CD8-positive, alpha-beta memory T cell (primary cell): Measurements from ENCODE around the gene UQCR10. TPM values are rescaled to one million over a fixed set of nuclear protein-coding genes. Genes with fewer than 3 reads are reported as not detected.

Source experiments
- CTCF ChIA-PET: fragments of 350-600 bp; sonication (Branson Sonifier 250); formaldehyde crosslinking; loops from one replicate; lab custom pipeline; 2021; ENCODE audit warnings: antibody characterized with exemption; lab: Charles Lee
- POLR2A ChIA-PET: fragments of 350-600 bp; sonication (Branson Sonifier 250); formaldehyde crosslinking; loops from one replicate; lab custom pipeline; 2021; ENCODE audit warnings: antibody characterized with exemption; lab: Charles Lee
- DNase-seq, 5 donors: peaks; one replicate each; pipeline versions ENCODE4 v3.0.0 to v3.0.0-alpha.2; 2020 to 2022; ENCODE audit warnings: mixed read lengths in 1 of 5
- H3K27ac ChIP-seq: one replicate; pipeline ENCODE4 v1.7.0; 2013; ENCODE audit warnings: low read depth, mild to moderate bottlenecking, low read length, moderate library complexity
- H3K27me3 ChIP-seq: 2 replicates; pipeline ENCODE4 v1.7.0; 2013; ENCODE audit warnings: low read length, mild to moderate bottlenecking; ENCODE audit not compliant: insufficient read depth, poor library complexity, severe bottlenecking
- H3K36me3 ChIP-seq: 2 replicates; pipeline ENCODE4 v1.7.0; 2013; ENCODE audit warnings: mild to moderate bottlenecking, low read length, moderate library complexity; ENCODE audit not compliant: insufficient read depth
- H3K4me1 ChIP-seq: 2 replicates; pipeline ENCODE4 v1.7.0; 2013; ENCODE audit warnings: mild to moderate bottlenecking, low read length, moderate library complexity; ENCODE audit not compliant: insufficient read depth
- H3K4me3 ChIP-seq: 2 replicates; pipeline ENCODE4 v1.7.0; 2013; ENCODE audit warnings: mild to moderate bottlenecking, low read length
- H3K9me3 ChIP-seq: 2 replicates; pipeline ENCODE4 v1.7.0; 2013; ENCODE audit warnings: mild to moderate bottlenecking, low read length
- H3K27ac Mint-ChIP-seq, 8 donors: one replicate each; pipeline ENCODE4 v1.8.0; 2020 to 2021; ENCODE audit warnings: mixed read lengths in 8 of 8, mild to moderate bottlenecking in 6 of 8, inconsistent platforms in 3 of 8, moderate library complexity in 3 of 8
- H3K27me3 Mint-ChIP-seq, 2 donors: one replicate each; pipeline ENCODE4 v1.8.0; 2020 to 2021; ENCODE audit warnings: mixed read lengths in 2 of 2, mild to moderate bottlenecking in 1 of 2, moderate library complexity in 1 of 2
- H3K36me3 Mint-ChIP-seq, 3 donors: one replicate each; pipeline ENCODE4 v1.8.0; 2020 to 2021; ENCODE audit warnings: mixed read lengths in 3 of 3, inconsistent platforms in 1 of 3, mild to moderate bottlenecking in 1 of 3
- H3K4me1 Mint-ChIP-seq, 3 donors: one replicate each; pipeline ENCODE4 v1.8.0; 2020 to 2021; ENCODE audit warnings: mixed read lengths in 3 of 3, inconsistent platforms in 1 of 3, mild to moderate bottlenecking in 1 of 3
- H3K4me3 Mint-ChIP-seq, 7 donors: one replicate each; pipeline ENCODE4 v1.8.0; 2020 to 2021; ENCODE audit warnings: mixed read lengths in 7 of 7, mild to moderate bottlenecking in 6 of 7, moderate library complexity in 4 of 7, inconsistent platforms in 2 of 7
- H3K9me3 Mint-ChIP-seq, 5 donors: one replicate each; pipeline ENCODE4 v1.8.0; 2020 to 2022; ENCODE audit warnings: mixed read lengths in 5 of 5, mild to moderate bottlenecking in 3 of 5, moderate library complexity in 2 of 5, inconsistent platforms in 1 of 5
- polyA plus RNA-seq: library from polyadenylated mRNA; unstranded; fragments of 300-500 nt; fragmentation: Illumina TruSeq; gene quantifications from one replicate; pipeline ENCODE4 v1.2.3, GENCODE V29; 2021
- total RNA-seq, 2 experiments: library from RNA; stranded (reverse); gene quantifications; one replicate each; pipeline ENCODE4 v1.2.3, GENCODE V29; 2021

UQCR10 gene
- total and polyA plus RNA-seq, 3 experiments from 2014 or later = 114 to 307 (median 121) TPM

DNA sequence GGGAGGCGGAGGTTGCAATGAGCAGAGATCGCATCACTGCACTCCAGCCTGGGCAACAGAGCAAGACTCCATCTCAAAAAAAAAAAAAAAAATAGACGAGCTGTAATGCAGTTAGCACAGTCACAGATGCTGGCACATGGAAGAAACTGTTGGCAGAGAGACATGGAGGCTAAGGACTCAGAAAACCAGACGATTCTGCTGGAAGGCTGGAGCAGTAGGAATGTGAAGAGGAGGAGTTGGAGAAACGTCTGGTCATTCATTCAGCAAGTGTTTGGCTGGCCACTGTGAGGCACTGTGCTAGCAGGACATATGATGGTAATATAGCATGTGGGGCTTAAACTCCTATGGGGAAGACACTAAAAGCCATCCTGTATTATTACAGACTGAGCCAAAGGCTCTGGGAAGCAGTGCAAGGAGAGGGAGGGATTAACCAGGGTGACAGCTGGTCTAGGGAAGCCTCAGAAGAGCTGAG is 5.0 kb downstream of the UQCR10 start:
- no peaks in the 10 kb centered on the region for H3K9me3 Mint-ChIP-seq
- no peak for DNase-seq
- H3K4me1 ChIP-seq = peaks cover 9% of the 10 kb centered on the region
- CTCF ChIA-PET = interaction anchor here (1.5 kb wide), 1 partner anchor 10 kb away, joined by 3 read pairs; no protein-coding TSS in a partner anchor
- peak overlapping the region in 1 of 7 donors; percentile 73 for H3K4me3 Mint-ChIP-seq
- H3K4me1 Mint-ChIP-seq = peaks cover 17 to 24% (median 23%) of the 10 kb centered on the region in 3 donors
- no peak overlapping the region for H3K4me3 ChIP-seq
- H3K27ac ChIP-seq = no peak overlapping the region
- H3K36me3 ChIP-seq = peaks cover 9% of the 10 kb centered on the region
- no peaks in the 10 kb centered on the region for H3K27me3 ChIP-seq
- H3K27me3 Mint-ChIP-seq = no peaks in the 10 kb centered on the region
- POLR2A ChIA-PET = no interaction called here
- peaks cover 0 to 39% (median 9%) of the 10 kb centered on the region in 3 donors for H3K36me3 Mint-ChIP-seq
- no peaks in the 10 kb centered on the region for H3K9me3 ChIP-seq
- H3K27ac Mint-ChIP-seq = no peak overlapping the region

DNA sequence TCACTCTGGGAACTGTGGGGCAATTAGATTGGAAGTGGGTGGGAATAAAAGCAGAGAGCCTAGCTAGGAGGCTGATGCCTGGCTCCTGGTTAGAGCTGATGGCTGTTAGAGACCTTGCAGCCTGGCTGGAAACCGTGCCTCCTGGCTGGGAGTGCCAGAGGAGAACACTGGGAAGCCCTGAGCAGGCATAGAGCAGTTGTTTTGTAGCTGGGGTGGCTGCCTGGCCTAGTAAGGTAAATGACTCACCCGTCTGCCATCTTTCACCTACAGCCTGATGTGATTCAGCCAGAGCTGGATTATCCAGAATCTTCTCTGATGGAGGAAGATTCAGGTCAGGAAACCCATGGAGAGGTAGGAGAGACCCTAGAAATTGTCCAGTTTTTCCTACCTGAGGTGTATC is 6.1 kb downstream of the UQCR10 start:
- no peaks in the 10 kb centered on the region for H3K9me3 Mint-ChIP-seq
- no peak overlapping the region for H3K27ac ChIP-seq
- H3K4me1 Mint-ChIP-seq = peaks cover 7 to 14% (median 13%) of the 10 kb centered on the region in 3 donors
- ChIA-PET CTCF (interaction anchor here (1.4 to 1.5 kb wide), 2 partner anchors 9 to 17 kb away, joined by 3 to 4 read pairs; no protein-coding TSS in a partner anchor), POLR2A (interaction anchor here (0.6 kb wide), 2 partner anchors 32 to 54 kb away, joined by 3 to 5 read pairs; no protein-coding TSS in a partner anchor)
- H3K27me3 Mint-ChIP-seq = no peaks in the 10 kb centered on the region
- H3K9me3 ChIP-seq = no peaks in the 10 kb centered on the region
- no peak for DNase-seq
- H3K4me3 ChIP-seq = no peak overlapping the region
- H3K36me3 ChIP-seq = peaks cover 9% of the 10 kb centered on the region
- no peaks in the 10 kb centered on the region for H3K27me3 ChIP-seq
- H3K4me3 Mint-ChIP-seq = no peak overlapping the region
- peaks cover 2% of the 10 kb centered on the region for H3K4me1 ChIP-seq
- no peak overlapping the region for H3K27ac Mint-ChIP-seq
- peaks cover 0 to 30% (median 9%) of the 10 kb centered on the region in 3 donors for H3K36me3 Mint-ChIP-seq

DNA sequence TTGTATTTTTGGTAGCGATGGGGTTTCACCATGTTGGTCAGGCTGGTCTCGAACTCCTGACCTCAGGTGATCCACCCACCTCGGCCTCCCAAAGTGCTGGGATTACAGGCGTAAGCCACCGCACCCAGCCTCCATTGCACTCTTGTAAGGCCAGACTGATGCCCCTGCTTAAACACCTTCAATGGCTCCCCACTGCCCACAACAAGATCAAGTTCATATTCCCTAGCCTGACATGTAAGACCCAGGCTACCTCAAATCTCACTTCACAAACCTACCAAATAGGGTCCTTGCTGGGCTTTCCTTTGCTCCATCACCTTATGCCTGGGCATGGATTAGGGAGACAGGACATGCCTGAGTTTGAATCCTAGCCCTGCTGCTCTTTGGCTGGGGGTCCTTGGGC is 13.1 kb downstream of the UQCR10 start:
- Histone ChIP-seq H3K4me1 (no peaks in the 10 kb centered on the region), H3K4me3 (no peak overlapping the region), H3K9me3 (no peaks in the 10 kb centered on the region), H3K27me3 (no peaks in the 10 kb centered on the region), H3K36me3 (no peaks in the 10 kb centered on the region), H3K27ac (no peak overlapping the region)
- CTCF ChIA-PET = no interaction called here
- POLR2A ChIA-PET = no interaction called here
- H3K9me3 Mint-ChIP-seq = no peaks in the 10 kb centered on the region
- peak overlapping the region in 1 of 8 donors; percentile 36 for H3K27ac Mint-ChIP-seq
- H3K4me3 Mint-ChIP-seq = no peak overlapping the region
- H3K27me3 Mint-ChIP-seq = no peaks in the 10 kb centered on the region
- no peaks in the 10 kb centered on the region for H3K4me1 Mint-ChIP-seq
- no peak for DNase-seq
- H3K36me3 Mint-ChIP-seq = no peaks in the 10 kb centered on the region

DNA sequence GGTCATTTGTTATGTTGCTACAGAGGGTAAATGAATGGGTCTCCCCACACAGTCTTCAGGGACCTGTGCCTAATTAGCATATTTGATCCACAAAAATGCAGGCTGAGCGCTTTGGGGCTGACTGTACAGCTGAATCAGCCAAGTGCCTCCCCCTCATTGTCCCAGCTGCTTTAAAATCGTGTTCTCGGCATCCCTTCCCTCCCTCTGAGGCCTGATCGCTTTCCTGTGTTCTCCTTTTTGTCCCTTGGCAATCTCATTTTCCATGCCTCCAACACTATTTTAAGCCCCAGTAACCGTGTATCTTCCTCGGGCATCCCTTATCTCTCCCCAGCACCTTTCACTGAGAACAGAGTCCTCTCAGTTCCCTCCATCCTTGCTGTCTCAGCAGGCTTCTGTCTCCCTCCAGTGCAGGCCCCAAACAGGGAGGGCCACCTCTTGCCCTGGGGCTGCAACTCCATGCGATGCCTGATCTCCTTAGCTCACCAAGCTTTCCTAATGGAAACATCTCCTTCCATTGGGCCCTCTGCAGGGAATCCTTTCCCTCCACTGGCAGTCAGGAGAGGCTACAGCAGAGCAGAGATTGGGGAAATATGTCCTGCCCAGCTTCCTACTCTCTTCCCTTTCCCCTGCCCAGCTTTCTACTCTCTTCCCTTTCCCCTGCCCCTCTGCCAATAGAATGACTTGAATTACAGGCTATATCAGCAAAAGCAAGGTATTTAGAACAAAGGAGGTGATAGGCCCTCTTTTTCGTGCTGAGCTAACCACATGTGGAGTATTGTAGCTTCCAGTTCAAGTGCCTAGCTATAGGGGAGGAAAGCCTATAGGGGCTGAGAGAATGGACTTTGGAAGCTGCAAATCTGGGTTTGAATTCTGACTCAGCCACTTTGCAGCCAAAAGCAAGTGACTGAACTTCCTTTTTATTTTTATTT is 13.8 kb downstream of the UQCR10 start:
- Histone ChIP-seq H3K4me1 (no peaks in the 10 kb centered on the region), H3K27ac (no peak overlapping the region), H3K9me3 (no peaks in the 10 kb centered on the region), H3K36me3 (no peaks in the 10 kb centered on the region), H3K4me3 (no peak overlapping the region), H3K27me3 (no peaks in the 10 kb centered on the region)
- Mint-ChIP-seq H3K27ac (peak overlapping the region in 1 of 8 donors; percentile 4), H3K4me3 (no peak overlapping the region), H3K9me3 (no peaks in the 10 kb centered on the region), H3K4me1 (no peaks in the 10 kb centered on the region), H3K27me3 (no peaks in the 10 kb centered on the region), H3K36me3 (no peaks in the 10 kb centered on the region)
- CTCF ChIA-PET = interaction anchor here (1.3 kb wide), 1 partner anchor 8 kb away, joined by 3 read pairs; no protein-coding TSS in a partner anchor
- POLR2A ChIA-PET = no interaction called here
- no peak for DNase-seq

DNA sequence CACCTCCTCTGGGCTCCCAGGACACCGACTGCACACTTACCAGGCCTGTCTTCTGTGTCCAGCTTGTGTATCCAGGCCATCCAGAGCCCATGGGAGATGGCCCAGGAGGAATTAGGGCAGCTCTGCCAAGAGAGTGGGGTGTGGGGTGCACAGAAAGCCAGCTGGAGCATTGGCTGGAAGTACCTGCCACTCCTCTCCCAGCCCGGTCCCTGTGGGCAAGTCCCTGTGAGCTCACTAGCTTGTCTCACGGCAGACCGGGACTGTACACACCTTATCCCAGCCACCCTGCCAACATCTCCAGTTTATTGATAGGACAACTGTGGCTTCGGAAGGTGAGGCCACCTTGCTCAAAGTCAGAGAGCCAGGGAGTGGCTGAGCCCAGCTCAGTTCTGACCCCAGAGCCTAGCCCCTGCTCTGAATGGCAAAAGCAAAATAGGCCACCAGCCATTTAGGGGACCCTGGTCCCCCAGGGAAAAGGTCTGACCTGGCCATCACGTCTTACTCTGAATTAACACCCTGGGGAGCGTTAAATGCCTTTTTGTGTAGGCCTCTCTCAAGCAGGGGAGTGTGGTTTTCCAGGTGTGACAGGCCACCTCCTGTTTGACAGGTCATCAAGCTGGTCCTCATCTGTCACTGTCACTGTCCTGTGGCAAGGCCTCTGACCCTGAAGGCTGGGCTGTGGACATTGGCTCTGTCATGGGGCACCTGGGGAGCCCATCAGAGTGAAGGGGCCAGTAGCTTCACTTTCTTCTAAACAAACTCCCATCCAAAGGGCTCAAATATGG is 15.1 kb downstream of the UQCR10 start:
- POLR2A ChIA-PET = no interaction called here
- Histone ChIP-seq H3K27me3 (no peaks in the 10 kb centered on the region), H3K9me3 (no peaks in the 10 kb centered on the region), H3K4me1 (no peaks in the 10 kb centered on the region), H3K27ac (no peak overlapping the region), H3K4me3 (no peak overlapping the region), H3K36me3 (no peaks in the 10 kb centered on the region)
- H3K36me3 Mint-ChIP-seq = peaks cover 0 to 4% (median 0%) of the 10 kb centered on the region in 3 donors
- H3K4me1 Mint-ChIP-seq = no peaks in the 10 kb centered on the region
- H3K27me3 Mint-ChIP-seq = no peaks in the 10 kb centered on the region
- no peak overlapping the region for H3K4me3 Mint-ChIP-seq
- no peak overlapping the region for H3K27ac Mint-ChIP-seq
- H3K9me3 Mint-ChIP-seq = no peaks in the 10 kb centered on the region
- CTCF ChIA-PET = interaction anchor here (1.3 kb wide), 1 partner anchor 9 kb away, joined by 3 read pairs; no protein-coding TSS in a partner anchor
- DNase-seq = no peak

DNA sequence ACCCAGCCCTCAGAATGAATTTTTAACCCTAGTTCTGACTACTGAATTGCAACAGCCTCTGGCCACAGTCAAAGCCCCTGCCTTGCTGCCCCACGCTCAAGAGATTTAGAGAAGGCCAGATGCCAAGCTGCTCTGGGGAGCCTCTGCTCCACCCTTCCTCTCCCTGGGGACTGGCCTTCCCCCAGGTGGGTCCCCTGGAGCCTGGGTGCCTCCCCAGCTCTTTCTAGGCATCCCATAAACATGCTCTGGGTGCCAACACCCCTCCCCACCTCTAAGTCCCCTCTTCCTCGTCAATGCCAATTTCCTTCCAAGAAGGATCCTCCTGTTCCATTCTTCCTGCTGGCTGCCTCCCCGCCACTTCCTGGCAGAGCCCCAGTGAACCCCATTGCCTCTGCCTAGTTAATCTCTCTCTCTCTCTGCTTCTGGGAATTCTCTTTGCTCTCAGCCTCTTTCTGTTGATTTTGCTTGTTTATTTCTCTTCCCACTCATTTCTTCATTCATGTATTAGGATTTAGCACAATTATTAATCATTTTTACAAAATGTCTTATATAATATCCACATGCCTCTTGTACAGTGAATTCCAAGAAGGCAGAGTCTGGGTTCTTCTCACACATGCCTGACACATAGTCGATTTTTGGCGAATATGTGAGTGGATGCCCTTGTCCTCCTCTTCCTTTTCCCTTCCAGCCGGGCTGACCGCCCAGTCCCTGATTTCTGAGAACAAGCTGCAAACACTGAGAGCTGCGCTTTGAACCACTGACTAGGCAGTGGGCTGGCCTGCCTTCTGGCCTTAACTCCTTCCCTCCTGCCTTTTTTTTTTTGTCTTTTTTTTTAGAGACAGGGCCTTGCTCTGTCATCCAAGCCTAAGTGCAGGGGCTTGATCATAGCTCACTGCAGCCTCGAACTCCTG is 17.5 kb downstream of the UQCR10 start:
- Mint-ChIP-seq H3K4me1 (no peaks in the 10 kb centered on the region), H3K9me3 (no peaks in the 10 kb centered on the region), H3K27me3 (no peaks in the 10 kb centered on the region), H3K27ac (peak overlapping the region in 3 of 8 donors; percentile 3 to 91 (median 44)), H3K36me3 (peaks cover 4 to 29% (median 9%) of the 10 kb centered on the region in 3 donors), H3K4me3 (no peak overlapping the region)
- POLR2A ChIA-PET = no interaction called here
- H3K27ac ChIP-seq = no peak overlapping the region
- peaks cover 11% of the 10 kb centered on the region for H3K36me3 ChIP-seq
- DNase-seq = no peak
- no peaks in the 10 kb centered on the region for H3K27me3 ChIP-seq
- no peaks in the 10 kb centered on the region for H3K9me3 ChIP-seq
- H3K4me1 ChIP-seq = no peaks in the 10 kb centered on the region
- H3K4me3 ChIP-seq = no peak overlapping the region
- CTCF ChIA-PET = no interaction called here

DNA sequence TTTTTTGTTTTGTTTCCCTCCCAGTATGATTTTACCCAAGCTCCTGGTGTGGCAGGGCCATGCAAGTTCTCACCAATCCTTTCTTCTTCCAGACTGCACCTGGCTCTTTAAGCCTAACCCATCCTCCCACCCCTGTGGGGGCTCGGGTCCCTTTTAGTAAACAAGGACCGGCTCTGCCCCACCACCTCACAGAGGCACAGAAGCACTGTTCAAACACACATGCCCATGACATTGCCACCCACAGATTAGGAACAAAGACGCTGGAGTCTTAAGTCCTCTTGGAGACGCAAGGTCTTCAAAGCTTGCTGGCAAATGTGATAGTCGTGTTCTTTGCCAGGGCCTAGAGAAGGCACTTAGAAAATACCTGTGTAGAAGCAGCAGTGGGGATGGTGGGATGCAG is 18.9 kb downstream of the UQCR10 start:
- H3K4me3 Mint-ChIP-seq = no peak overlapping the region
- peaks cover 19% of the 10 kb centered on the region for H3K36me3 ChIP-seq
- no peaks in the 10 kb centered on the region for H3K9me3 ChIP-seq
- no peak overlapping the region for H3K4me3 ChIP-seq
- H3K9me3 Mint-ChIP-seq = no peaks in the 10 kb centered on the region
- no peak overlapping the region for H3K27ac ChIP-seq
- no peak overlapping the region for H3K27ac Mint-ChIP-seq
- CTCF ChIA-PET = no interaction called here
- POLR2A ChIA-PET = no interaction called here
- no peaks in the 10 kb centered on the region for H3K27me3 ChIP-seq
- no peak for DNase-seq
- no peaks in the 10 kb centered on the region for H3K4me1 ChIP-seq
- H3K36me3 Mint-ChIP-seq = peaks cover 4 to 42% (median 13%) of the 10 kb centered on the region in 3 donors
- H3K27me3 Mint-ChIP-seq = no peaks in the 10 kb centered on the region
- no peaks in the 10 kb centered on the region for H3K4me1 Mint-ChIP-seq
